Trophoblast cell (in vitro differentiated cells and primary cell): Measurements from ENCODE around the gene JCHAIN.

Experiments
- DNase-seq, 2 donors: peaks; one replicate each; pipeline ENCODE4 v3.0.0-alpha.2; 2016
- H2AFZ ChIP-seq: 2 replicates; pipeline ENCODE4 v1.6.1; 2013; ENCODE audit warnings: low read length, moderate library complexity, mild to moderate bottlenecking; ENCODE audit not compliant: insufficient read depth, poor library complexity
- H2AK5ac ChIP-seq: 2 replicates; pipeline ENCODE4 v1.6.1; 2013; ENCODE audit warnings: mild to moderate bottlenecking, low read length
- H2BK120ac ChIP-seq: 2 replicates; pipeline ENCODE4 v1.6.1; 2013; ENCODE audit warnings: low read length, mild to moderate bottlenecking, moderate library complexity; ENCODE audit not compliant: insufficient read depth, poor library complexity
- H2BK12ac ChIP-seq: 2 replicates; pipeline ENCODE4 v1.6.1; 2013; ENCODE audit warnings: mild to moderate bottlenecking, low read length, moderate library complexity
- H2BK5ac ChIP-seq: 2 replicates; pipeline ENCODE4 v1.6.1; 2013; ENCODE audit warnings: low read length, low read depth, moderate library complexity, mild to moderate bottlenecking; ENCODE audit not compliant: poor library complexity
- H3K14ac ChIP-seq: 2 replicates; pipeline ENCODE4 v1.6.1; 2013; ENCODE audit warnings: mild to moderate bottlenecking, low read length
- H3K18ac ChIP-seq: 2 replicates; pipeline ENCODE4 v1.6.1; 2013; ENCODE audit warnings: mild to moderate bottlenecking, low read length
- H3K23ac ChIP-seq: 2 replicates; pipeline ENCODE4 v1.6.1; 2013; ENCODE audit warnings: low read length
- H3K27ac ChIP-seq: 2 replicates; pipeline ENCODE4 v1.5.1; 2013; ENCODE audit warnings: low read depth, mild to moderate bottlenecking, inconsistent platforms, low read length, moderate library complexity
- H3K27me3 ChIP-seq: 2 replicates; pipeline ENCODE4 v1.6.1; 2013; ENCODE audit warnings: inconsistent platforms, mild to moderate bottlenecking, low read length, moderate library complexity; ENCODE audit not compliant: insufficient read depth
- H3K36me3 ChIP-seq, 2 experiments: 1 replicate in 1 of 2; 2 replicates in 1 of 2; pipeline ENCODE4 v1.6.1; 2013; ENCODE audit warnings: low read length in 2 of 2, mild to moderate bottlenecking in 2 of 2, moderate library complexity in 1 of 2; ENCODE audit not compliant: insufficient read depth in 2 of 2, control insufficient read depth in 1 of 2
- H3K4ac ChIP-seq: 2 replicates; pipeline ENCODE4 v1.6.1; 2013; ENCODE audit warnings: low read depth, mild to moderate bottlenecking, low read length, moderate library complexity
- H3K4me1 ChIP-seq, 2 experiments: 1 replicate in 1 of 2; 2 replicates in 1 of 2; pipeline ENCODE4 v1.6.1; 2013; ENCODE audit warnings: low read length in 2 of 2, mild to moderate bottlenecking in 2 of 2, moderate library complexity in 1 of 2; ENCODE audit not compliant: insufficient read depth in 2 of 2, control insufficient read depth in 1 of 2
- H3K4me2 ChIP-seq: 2 replicates; pipeline ENCODE4 v1.6.1; 2013; ENCODE audit warnings: inconsistent platforms, mild to moderate bottlenecking, low read length, moderate library complexity
- H3K4me3 ChIP-seq: 2 replicates; pipeline ENCODE4 v1.5.1; 2013; ENCODE audit warnings: mild to moderate bottlenecking, low read depth, low read length, inconsistent platforms
- H3K79me1 ChIP-seq: one replicate; pipeline ENCODE4 v1.6.1; 2013; ENCODE audit warnings: low read length
- H3K79me2 ChIP-seq: 2 replicates; pipeline ENCODE4 v1.6.1; 2013; ENCODE audit warnings: low read length, mild to moderate bottlenecking; ENCODE audit not compliant: control insufficient read depth, insufficient read depth, poor library complexity
- H3K9ac ChIP-seq: 2 replicates; pipeline ENCODE4 v1.6.1; 2013; ENCODE audit warnings: mild to moderate bottlenecking, low read length
- H3K9me3 ChIP-seq: 2 replicates; pipeline ENCODE4 v1.6.1; 2013; ENCODE audit warnings: low read depth, mild to moderate bottlenecking, control low read depth, inconsistent platforms, low read length; ENCODE audit not compliant: insufficient read depth
- H4K12ac ChIP-seq: 2 replicates; pipeline ENCODE4 v1.6.1; 2013; ENCODE audit warnings: low read depth, mild to moderate bottlenecking, low read length, moderate library complexity
- H4K8ac ChIP-seq: 2 replicates; pipeline ENCODE4 v1.6.1; 2013; ENCODE audit warnings: low read depth, mild to moderate bottlenecking, low read length, moderate library complexity
- H4K91ac ChIP-seq: one replicate; pipeline ENCODE4 v1.6.1; 2013; ENCODE audit warnings: low read depth, mild to moderate bottlenecking, low read length, moderate library complexity
- WGBS: extraction: QIAGEN DNeasy Blood & Tissue Kit; methylation state at CpG from one replicate; pipeline ENCODE4 v1.1.7; 2013; ENCODE audit warnings: missing lambda C conversion rate; ENCODE audit not compliant: insufficient read length, insufficient coverage; ENCODE audit errors: extremely low coverage; 5-methylcytosine and 5-hydroxymethylcytosine counted together

JCHAIN gene

DNA sequence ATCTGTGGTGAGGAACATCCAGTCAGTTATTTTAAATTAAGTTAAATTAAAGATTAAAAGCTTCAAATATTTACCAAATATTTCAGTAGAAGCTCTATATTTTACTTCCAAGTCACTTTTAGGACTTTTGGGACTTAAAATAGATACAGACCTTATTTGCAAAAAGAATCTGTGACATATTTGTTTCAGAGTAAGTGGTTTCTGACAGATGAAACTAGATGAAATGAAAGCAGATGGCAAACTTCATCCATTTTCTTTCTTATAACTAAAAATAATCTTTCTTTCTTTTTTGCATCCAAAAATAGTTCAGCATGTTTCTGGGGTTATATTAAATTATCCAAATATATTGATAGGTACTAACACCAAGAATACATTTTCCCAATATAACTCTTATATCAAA lies 15.4 kb upstream of the JCHAIN start:
- H2BK5ac ChIP-seq = no peak overlapping the region
- no peak overlapping the region for H3K18ac ChIP-seq
- H4K12ac ChIP-seq = no peak overlapping the region
- no peak overlapping the region for H3K27ac ChIP-seq
- no peak overlapping the region for H2AFZ ChIP-seq
- no peak overlapping the region for H2BK12ac ChIP-seq
- H2BK120ac ChIP-seq = no peak overlapping the region
- no peaks in the 10 kb centered on the region for H3K36me3 ChIP-seq
- no peak overlapping the region for H3K23ac ChIP-seq
- H3K4ac ChIP-seq = no peak overlapping the region
- H3K14ac ChIP-seq = no peak overlapping the region
- no peaks in the 10 kb centered on the region for H3K9me3 ChIP-seq
- no peak overlapping the region for H2AK5ac ChIP-seq
- H3K9ac ChIP-seq = no peak overlapping the region
- no peaks in the 10 kb centered on the region for H3K27me3 ChIP-seq
- H3K4me2 ChIP-seq = no peak overlapping the region
- no peak overlapping the region for H3K4me3 ChIP-seq
- H4K8ac ChIP-seq = no peak overlapping the region
- H3K4me1 ChIP-seq = no peaks in the 10 kb centered on the region
- no peak for DNase-seq
- no peaks in the 10 kb centered on the region for H3K79me1 ChIP-seq
- H4K91ac ChIP-seq = no peak overlapping the region
- no peaks in the 10 kb centered on the region for H3K79me2 ChIP-seq

DNA sequence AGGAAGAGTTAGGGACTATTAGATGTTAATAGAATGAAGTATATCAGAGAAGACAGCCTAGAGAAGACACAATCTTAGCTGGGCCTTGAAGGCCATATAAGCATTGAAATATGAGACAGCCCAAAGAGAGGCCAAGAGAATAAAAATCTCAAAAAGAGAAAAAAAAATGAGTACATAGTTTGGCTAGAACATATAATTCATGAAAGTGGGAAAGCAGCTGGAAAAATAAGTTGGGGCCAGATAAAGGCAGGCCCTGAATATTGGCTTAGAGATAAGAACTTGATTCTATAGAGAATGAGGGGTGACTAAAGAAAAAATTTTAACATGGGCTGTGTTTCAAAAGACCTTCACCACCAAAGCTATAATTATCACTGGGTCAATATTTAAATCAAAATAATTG lies 14.6 kb upstream of the JCHAIN start:
- H3K27ac ChIP-seq = no peak overlapping the region
- H3K79me2 ChIP-seq = no peaks in the 10 kb centered on the region
- H4K91ac ChIP-seq = no peak overlapping the region
- H3K14ac ChIP-seq = no peak overlapping the region
- no peak overlapping the region for H3K4ac ChIP-seq
- no peaks in the 10 kb centered on the region for H3K4me1 ChIP-seq
- H2AK5ac ChIP-seq = no peak overlapping the region
- no peak overlapping the region for H2BK12ac ChIP-seq
- no peak overlapping the region for H4K8ac ChIP-seq
- H2BK120ac ChIP-seq = no peak overlapping the region
- no peak for DNase-seq
- no peak overlapping the region for H3K23ac ChIP-seq
- no peak overlapping the region for H3K4me2 ChIP-seq
- no peak overlapping the region for H2BK5ac ChIP-seq
- no peaks in the 10 kb centered on the region for H3K27me3 ChIP-seq
- no peak overlapping the region for H3K4me3 ChIP-seq
- no peak overlapping the region for H3K9ac ChIP-seq
- no peak overlapping the region for H2AFZ ChIP-seq
- H3K18ac ChIP-seq = no peak overlapping the region
- H4K12ac ChIP-seq = no peak overlapping the region
- no peaks in the 10 kb centered on the region for H3K36me3 ChIP-seq
- H3K79me1 ChIP-seq = no peaks in the 10 kb centered on the region
- H3K9me3 ChIP-seq = no peaks in the 10 kb centered on the region

DNA sequence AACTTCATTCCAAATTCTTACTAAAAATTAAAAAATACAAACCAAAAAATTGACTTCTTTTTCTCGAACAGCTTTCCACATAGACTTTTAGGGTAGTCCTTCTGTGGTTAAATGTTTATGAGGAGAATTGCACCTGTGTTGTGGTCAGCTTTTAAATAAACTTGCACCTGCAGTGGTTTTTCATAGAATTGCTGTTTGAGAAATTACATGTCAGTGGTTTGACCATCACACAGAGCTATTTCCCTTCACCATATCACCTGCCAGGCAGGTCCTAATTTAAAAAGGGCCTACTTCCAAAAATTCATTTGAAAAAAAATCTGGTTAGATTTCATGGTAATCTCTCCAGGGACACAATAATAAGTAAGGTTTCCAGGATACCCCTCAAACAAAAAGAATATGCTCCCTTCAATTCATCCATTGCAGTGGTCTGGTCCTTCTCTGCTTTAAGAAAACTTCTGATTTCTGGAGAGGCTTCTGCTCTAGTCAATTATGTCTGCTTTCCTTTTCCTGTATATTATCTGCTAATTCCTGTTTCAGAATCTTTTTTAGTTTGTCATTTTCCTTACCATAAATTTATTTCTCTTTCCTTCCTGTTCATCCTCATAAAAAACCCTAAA lies 12.2 kb upstream of the JCHAIN start:
- Histone ChIP-seq H2BK12ac (no peak overlapping the region), H3K4me2 (no peak overlapping the region), H3K27me3 (no peaks in the 10 kb centered on the region), H3K14ac (no peak overlapping the region), H3K9me3 (no peaks in the 10 kb centered on the region), H3K79me2 (no peaks in the 10 kb centered on the region), H3K4me1 (no peaks in the 10 kb centered on the region), H2AFZ (no peak overlapping the region), H3K4me3 (no peak overlapping the region), H2BK120ac (no peak overlapping the region), H3K18ac (no peak overlapping the region), H2AK5ac (no peak overlapping the region), H3K23ac (no peak overlapping the region), H3K9ac (no peak overlapping the region), H3K36me3 (no peaks in the 10 kb centered on the region), H4K91ac (no peak overlapping the region), H2BK5ac (no peak overlapping the region), H3K79me1 (no peaks in the 10 kb centered on the region), H4K8ac (no peak overlapping the region), H4K12ac (no peak overlapping the region), H3K4ac (no peak overlapping the region), H3K27ac (no peak overlapping the region)
- no peak for DNase-seq
- WGBS = 100% methylated on average over 1 of the region's 1 CpG

DNA sequence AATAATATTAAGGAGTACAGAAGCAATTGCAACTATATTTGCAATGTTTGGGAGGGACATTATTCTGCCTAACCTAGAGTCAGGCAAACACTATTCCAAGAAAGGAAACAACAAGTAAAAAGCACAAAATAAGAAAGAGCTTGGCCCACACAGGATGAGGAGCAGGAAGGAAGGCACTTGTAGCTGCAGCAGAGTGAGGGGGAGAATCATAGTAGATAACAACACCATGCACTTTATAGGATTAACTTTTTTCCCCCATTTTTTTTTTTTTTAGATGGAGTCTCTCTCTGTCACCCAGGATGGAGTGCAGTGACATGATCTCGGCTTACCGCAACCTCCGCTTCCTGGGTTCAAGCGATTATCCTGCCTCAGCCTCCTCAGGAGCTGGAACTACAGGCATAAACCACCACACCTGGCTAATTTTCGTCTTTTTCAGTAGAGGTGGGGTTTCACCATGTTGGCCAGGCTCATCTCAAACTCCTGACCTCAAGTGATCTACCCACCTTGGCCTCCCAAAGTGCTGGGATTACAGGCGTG lies 10.3 kb upstream of the JCHAIN start:
- no peak overlapping the region for H3K18ac ChIP-seq
- no peak overlapping the region for H4K8ac ChIP-seq
- H2BK12ac ChIP-seq = no peak overlapping the region
- H3K9ac ChIP-seq = no peak overlapping the region
- H3K4me1 ChIP-seq = no peaks in the 10 kb centered on the region
- no peak for DNase-seq
- no peak overlapping the region for H2BK5ac ChIP-seq
- WGBS = no CpG with 5 or more reads among the region's 6 CpGs
- no peaks in the 10 kb centered on the region for H3K27me3 ChIP-seq
- no peak overlapping the region for H3K4ac ChIP-seq
- H3K79me1 ChIP-seq = no peaks in the 10 kb centered on the region
- H3K23ac ChIP-seq = no peak overlapping the region
- no peak overlapping the region for H3K14ac ChIP-seq
- H4K91ac ChIP-seq = no peak overlapping the region
- no peaks in the 10 kb centered on the region for H3K36me3 ChIP-seq
- H3K27ac ChIP-seq = no peak overlapping the region
- no peak overlapping the region for H2BK120ac ChIP-seq
- no peaks in the 10 kb centered on the region for H3K79me2 ChIP-seq
- H2AK5ac ChIP-seq = no peak overlapping the region
- H3K4me3 ChIP-seq = no peak overlapping the region
- H4K12ac ChIP-seq = no peak overlapping the region
- no peak overlapping the region for H3K4me2 ChIP-seq
- no peaks in the 10 kb centered on the region for H3K9me3 ChIP-seq
- no peak overlapping the region for H2AFZ ChIP-seq
